Neural progenitor cell (in vitro differentiated cells): ENCODE data around the gene FASTKD2.
"Not testable (repeated sequence)": the region's sequence is repeated elsewhere in the genome, so short reads cannot be mapped to it uniquely, and the experiment has no call there.

Experiments
- EZH2 ChIP-seq: fragments of 200-600 bp; sonication (generic); IDR thresholded peaks from 2 replicates; pipeline ENCODE4 v1.6.1; 2017; ENCODE audit warnings: antibody characterized with exemption, mild to moderate bottlenecking, moderate library complexity
- TF ChIP-seq, protein P1 (sequence below): fragments of 200-600 bp; sonication (generic); IDR thresholded peaks from 2 replicates; pipeline ENCODE4 v1.5.1; 2017; ENCODE audit warnings: antibody characterized with exemption, mild to moderate bottlenecking

DNA sequence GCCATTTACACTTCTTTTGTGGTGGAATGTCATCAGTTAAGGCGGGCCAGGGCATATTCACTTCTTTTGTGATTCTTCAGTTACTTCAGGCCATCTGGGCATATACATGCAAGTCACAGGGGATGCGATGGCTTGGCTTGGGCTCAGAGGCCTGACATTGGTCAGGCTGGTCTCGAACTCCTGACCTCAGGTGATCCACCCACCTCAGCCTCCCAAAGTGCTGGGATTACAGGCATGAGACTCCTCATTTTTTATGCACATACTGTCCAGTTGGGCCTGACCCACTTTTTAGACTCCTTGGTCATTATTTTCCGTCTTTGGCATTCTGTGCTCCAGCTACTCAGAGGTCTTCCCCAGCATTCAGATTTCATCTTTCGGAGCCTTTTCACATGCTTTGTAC is 47.1 kb downstream of the FASTKD2 start:
- TF ChIP-seq, protein P1, sequence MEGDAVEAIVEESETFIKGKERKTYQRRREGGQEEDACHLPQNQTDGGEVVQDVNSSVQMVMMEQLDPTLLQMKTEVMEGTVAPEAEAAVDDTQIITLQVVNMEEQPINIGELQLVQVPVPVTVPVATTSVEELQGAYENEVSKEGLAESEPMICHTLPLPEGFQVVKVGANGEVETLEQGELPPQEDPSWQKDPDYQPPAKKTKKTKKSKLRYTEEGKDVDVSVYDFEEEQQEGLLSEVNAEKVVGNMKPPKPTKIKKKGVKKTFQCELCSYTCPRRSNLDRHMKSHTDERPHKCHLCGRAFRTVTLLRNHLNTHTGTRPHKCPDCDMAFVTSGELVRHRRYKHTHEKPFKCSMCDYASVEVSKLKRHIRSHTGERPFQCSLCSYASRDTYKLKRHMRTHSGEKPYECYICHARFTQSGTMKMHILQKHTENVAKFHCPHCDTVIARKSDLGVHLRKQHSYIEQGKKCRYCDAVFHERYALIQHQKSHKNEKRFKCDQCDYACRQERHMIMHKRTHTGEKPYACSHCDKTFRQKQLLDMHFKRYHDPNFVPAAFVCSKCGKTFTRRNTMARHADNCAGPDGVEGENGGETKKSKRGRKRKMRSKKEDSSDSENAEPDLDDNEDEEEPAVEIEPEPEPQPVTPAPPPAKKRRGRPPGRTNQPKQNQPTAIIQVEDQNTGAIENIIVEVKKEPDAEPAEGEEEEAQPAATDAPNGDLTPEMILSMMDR, result not testable (repeated sequence)
- TF ChIP-seq EZH2, result not testable (repeated sequence)
